Measurements from ENCODE around the gene TMEM151B.

The TMEM151B gene

DNA sequence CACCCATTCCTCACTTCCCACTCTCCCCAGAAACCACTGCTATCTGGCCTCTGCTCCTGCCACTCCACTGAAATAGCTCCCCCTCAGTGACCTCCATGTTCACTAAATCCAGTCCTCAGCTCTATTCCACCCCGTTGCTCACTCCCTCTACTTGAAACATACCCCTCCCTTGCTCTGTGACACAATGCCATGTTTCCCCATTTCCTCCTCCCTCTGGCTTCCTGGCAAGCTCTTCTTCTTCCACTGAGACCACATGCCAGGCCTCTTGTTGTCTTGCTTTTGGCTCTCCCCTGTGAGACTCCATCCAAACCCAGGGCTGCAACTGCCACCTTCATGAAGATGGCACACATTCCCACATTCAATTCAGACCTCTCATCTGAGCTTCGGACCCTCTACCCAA is 13.9 kb downstream of the TMEM151B start:
- H3K9me3 ChIP-seq (ENCODE audit: control insufficient read depth, low read depth, low read length) = no peaks in the 10 kb centered on the region
- no peak overlapping the region for H3K27ac ChIP-seq (ENCODE audit: low read length)
- no peak overlapping the region for H3K9ac ChIP-seq (ENCODE audit: low read length)
- no peaks in the 10 kb centered on the region for H3K4me1 ChIP-seq (ENCODE audit: control insufficient read depth, low read depth, low read length)
- peaks cover 30% of the 10 kb centered on the region for H3K27me3 ChIP-seq (ENCODE audit: control insufficient read depth, insufficient read depth, low read length)
- H3K36me3 ChIP-seq (ENCODE audit: control insufficient read depth, low read depth, low read length) = no peaks in the 10 kb centered on the region
- no peak overlapping the region for H3K4me3 ChIP-seq (ENCODE audit: low read length)

GRCh38 chr6:44284867-44285266 is 14.6 kb downstream of the TMEM151B start:
- H3K9me3 ChIP-seq (ENCODE audit: control insufficient read depth, low read depth, low read length) = no peaks in the 10 kb centered on the region
- no peak overlapping the region for H3K27ac ChIP-seq (ENCODE audit: low read length)
- no peaks in the 10 kb centered on the region for H3K4me1 ChIP-seq (ENCODE audit: control insufficient read depth, low read depth, low read length)
- no peak overlapping the region for H3K4me3 ChIP-seq (ENCODE audit: low read length)
- H3K9ac ChIP-seq (ENCODE audit: low read length) = no peak overlapping the region
- no peaks in the 10 kb centered on the region for H3K36me3 ChIP-seq (ENCODE audit: control insufficient read depth, low read depth, low read length)
- H3K27me3 ChIP-seq (ENCODE audit: control insufficient read depth, insufficient read depth, low read length) = peaks cover 30% of the 10 kb centered on the region

GRCh38 chr6:44285552-44286284 is 15.5 kb downstream of the TMEM151B start:
- H3K4me1 ChIP-seq (ENCODE audit: control insufficient read depth, low read depth, low read length) = no peaks in the 10 kb centered on the region
- H3K4me3 ChIP-seq (ENCODE audit: low read length) = no peak overlapping the region
- H3K9ac ChIP-seq (ENCODE audit: low read length) = no peak overlapping the region
- H3K27me3 ChIP-seq (ENCODE audit: control insufficient read depth, insufficient read depth, low read length) = peaks cover 34% of the 10 kb centered on the region
- no peak overlapping the region for H3K27ac ChIP-seq (ENCODE audit: low read length)
- H3K36me3 ChIP-seq (ENCODE audit: control insufficient read depth, low read depth, low read length) = no peaks in the 10 kb centered on the region
- H3K9me3 ChIP-seq (ENCODE audit: control insufficient read depth, low read depth, low read length) = no peaks in the 10 kb centered on the region

DNA sequence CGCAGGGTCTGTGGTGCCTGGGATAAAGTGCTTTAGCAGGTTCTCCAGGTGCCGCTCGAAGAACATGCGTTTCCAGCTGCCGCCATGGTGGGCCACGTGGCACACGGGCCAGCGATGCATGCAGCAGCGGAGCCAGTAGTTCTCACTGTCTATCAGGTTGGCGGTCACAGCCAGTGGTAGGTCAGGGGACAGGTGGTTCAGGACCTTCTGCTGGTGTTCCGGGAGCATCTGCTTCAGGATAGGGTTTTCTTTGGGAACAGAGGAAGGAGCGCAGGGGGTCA is 16.0 kb downstream of the TMEM151B start:
- no peaks in the 10 kb centered on the region for H3K36me3 ChIP-seq (ENCODE audit: control insufficient read depth, low read depth, low read length)
- no peaks in the 10 kb centered on the region for H3K4me1 ChIP-seq (ENCODE audit: control insufficient read depth, low read depth, low read length)
- no peaks in the 10 kb centered on the region for H3K9me3 ChIP-seq (ENCODE audit: control insufficient read depth, low read depth, low read length)
- no peak overlapping the region for H3K27ac ChIP-seq (ENCODE audit: low read length)
- peaks cover 34% of the 10 kb centered on the region for H3K27me3 ChIP-seq (ENCODE audit: control insufficient read depth, insufficient read depth, low read length)
- H3K9ac ChIP-seq (ENCODE audit: low read length) = no peak overlapping the region
- no peak overlapping the region for H3K4me3 ChIP-seq (ENCODE audit: low read length)

GRCh38 chr6:44286747-44287146 is 16.5 kb downstream of the TMEM151B start:
- Histone ChIP-seq H3K27me3 (ENCODE audit: control insufficient read depth, insufficient read depth, low read length) (peaks cover 34% of the 10 kb centered on the region), H3K9ac (ENCODE audit: low read length) (no peak overlapping the region)

DNA sequence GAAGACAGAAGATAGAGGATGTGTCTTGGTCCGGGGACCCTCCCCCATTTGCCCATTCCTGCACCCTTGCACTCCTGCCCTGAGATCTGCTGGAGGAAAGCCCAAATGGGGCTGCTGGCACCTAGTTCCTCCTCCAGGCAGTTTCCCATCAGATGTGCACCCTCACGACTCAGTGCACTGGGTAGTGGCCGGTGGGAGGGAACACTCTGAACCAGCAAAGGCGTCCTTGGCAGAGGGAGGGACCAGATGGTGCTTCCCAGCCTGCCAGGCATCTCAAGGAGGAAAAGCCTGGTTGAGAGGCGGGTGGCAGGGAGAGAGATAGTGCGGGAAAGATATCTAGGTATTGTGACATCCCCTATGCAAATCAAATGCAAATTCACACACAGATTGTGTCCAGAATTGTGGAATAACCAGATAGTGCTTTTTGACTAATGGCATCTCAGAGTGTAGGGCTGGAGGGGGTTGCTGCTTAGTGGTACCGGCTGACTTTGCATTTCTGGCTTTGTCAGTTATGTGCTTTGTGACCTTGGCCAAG is 19.5 kb downstream of the TMEM151B start:
- Histone ChIP-seq H3K4me3 (ENCODE audit: low read length) (no peak overlapping the region), H3K9ac (ENCODE audit: low read length) (no peak overlapping the region), H3K9me3 (ENCODE audit: control insufficient read depth, low read depth, low read length) (no peaks in the 10 kb centered on the region), H3K27ac (ENCODE audit: low read length) (no peak overlapping the region), H3K27me3 (ENCODE audit: control insufficient read depth, insufficient read depth, low read length) (peaks cover 35% of the 10 kb centered on the region), H3K36me3 (ENCODE audit: control insufficient read depth, low read depth, low read length) (no peaks in the 10 kb centered on the region), H3K4me1 (ENCODE audit: control insufficient read depth, low read depth, low read length) (no peaks in the 10 kb centered on the region)

More at GRCh38 chr6:44286747-44287146, 16.5 kb downstream of the TMEM151B start:
- H3K9me3 ChIP-seq (ENCODE audit: control insufficient read depth, low read depth, low read length) = no peaks in the 10 kb centered on the region
- H3K4me3 ChIP-seq (ENCODE audit: low read length) = no peak overlapping the region
- no peaks in the 10 kb centered on the region for H3K36me3 ChIP-seq (ENCODE audit: control insufficient read depth, low read depth, low read length)
- H3K27ac ChIP-seq (ENCODE audit: low read length) = no peak overlapping the region
- H3K4me1 ChIP-seq (ENCODE audit: control insufficient read depth, low read depth, low read length) = no peaks in the 10 kb centered on the region

DNA sequence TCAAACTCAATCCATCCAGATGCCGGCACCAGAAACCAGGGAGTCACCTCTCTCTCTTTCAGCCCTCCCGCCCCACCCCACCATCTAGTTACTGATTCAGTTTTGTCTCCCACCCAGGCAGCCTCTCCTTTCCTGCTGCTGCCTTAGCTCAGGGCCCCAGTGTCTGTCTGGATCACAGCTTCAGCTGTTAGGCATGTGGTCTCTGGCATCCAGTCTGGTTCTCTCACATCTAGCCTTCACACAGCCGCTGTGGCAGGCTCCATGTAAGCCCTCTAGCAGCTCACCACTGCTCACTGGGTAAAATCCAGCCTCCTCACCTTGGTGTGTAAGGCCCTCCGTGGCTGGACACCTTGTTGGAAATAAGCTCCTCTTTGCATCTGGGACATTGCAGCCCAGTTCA is 21.6 kb downstream of the TMEM151B start:
- Histone ChIP-seq H3K36me3 (ENCODE audit: control insufficient read depth, low read depth, low read length) (no peaks in the 10 kb centered on the region), H3K9me3 (ENCODE audit: control insufficient read depth, low read depth, low read length) (no peaks in the 10 kb centered on the region), H3K4me1 (ENCODE audit: control insufficient read depth, low read depth, low read length) (no peaks in the 10 kb centered on the region), H3K9ac (ENCODE audit: low read length) (no peak overlapping the region), H3K4me3 (ENCODE audit: low read length) (no peak overlapping the region), H3K27me3 (ENCODE audit: control insufficient read depth, insufficient read depth, low read length) (peaks cover 46% of the 10 kb centered on the region), H3K27ac (ENCODE audit: low read length) (no peak overlapping the region)

DNA sequence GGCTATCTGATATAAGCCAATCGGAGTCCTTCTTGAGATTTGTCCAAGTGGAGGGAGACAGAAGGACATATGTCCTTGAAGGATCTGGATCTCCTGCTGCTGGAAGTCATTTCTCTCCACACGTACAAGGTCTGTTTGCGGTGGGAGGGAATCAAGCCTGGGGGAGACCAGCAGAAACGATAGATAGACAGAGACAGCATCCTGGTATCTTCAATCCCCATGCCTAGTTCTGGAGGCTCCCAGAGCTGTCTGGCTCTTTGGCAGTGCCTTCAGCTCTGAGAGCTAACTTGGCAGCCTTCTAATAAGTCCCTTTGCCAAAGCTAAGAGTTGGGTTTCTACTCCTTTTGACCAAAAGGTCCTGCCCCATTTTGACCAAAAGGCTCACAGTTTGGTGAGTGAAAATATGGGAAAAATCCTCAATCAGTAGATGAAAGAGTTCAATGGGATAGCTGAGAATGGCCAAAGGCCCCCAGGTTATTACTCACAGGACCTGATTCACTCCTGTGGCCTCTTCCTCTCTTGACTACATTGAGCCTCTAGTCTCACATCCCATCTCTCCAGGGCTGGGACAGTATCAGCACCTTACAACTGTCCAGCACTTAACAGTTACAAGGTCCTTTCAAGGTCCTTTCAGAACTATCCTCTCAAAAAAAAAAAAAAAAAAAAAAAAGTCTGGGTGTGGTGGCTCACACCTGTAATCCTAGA is 22.6 kb downstream of the TMEM151B start:
- no peaks in the 10 kb centered on the region for H3K36me3 ChIP-seq (ENCODE audit: control insufficient read depth, low read depth, low read length)
- H3K27ac ChIP-seq (ENCODE audit: low read length) = no peak overlapping the region
- H3K4me3 ChIP-seq (ENCODE audit: low read length) = no peak overlapping the region
- H3K9ac ChIP-seq (ENCODE audit: low read length) = no peak overlapping the region
- H3K4me1 ChIP-seq (ENCODE audit: control insufficient read depth, low read depth, low read length) = peaks cover under 1% of the 10 kb centered on the region
- no peaks in the 10 kb centered on the region for H3K9me3 ChIP-seq (ENCODE audit: control insufficient read depth, low read depth, low read length)
- H3K27me3 ChIP-seq (ENCODE audit: control insufficient read depth, insufficient read depth, low read length) = peaks cover 48% of the 10 kb centered on the region

DNA sequence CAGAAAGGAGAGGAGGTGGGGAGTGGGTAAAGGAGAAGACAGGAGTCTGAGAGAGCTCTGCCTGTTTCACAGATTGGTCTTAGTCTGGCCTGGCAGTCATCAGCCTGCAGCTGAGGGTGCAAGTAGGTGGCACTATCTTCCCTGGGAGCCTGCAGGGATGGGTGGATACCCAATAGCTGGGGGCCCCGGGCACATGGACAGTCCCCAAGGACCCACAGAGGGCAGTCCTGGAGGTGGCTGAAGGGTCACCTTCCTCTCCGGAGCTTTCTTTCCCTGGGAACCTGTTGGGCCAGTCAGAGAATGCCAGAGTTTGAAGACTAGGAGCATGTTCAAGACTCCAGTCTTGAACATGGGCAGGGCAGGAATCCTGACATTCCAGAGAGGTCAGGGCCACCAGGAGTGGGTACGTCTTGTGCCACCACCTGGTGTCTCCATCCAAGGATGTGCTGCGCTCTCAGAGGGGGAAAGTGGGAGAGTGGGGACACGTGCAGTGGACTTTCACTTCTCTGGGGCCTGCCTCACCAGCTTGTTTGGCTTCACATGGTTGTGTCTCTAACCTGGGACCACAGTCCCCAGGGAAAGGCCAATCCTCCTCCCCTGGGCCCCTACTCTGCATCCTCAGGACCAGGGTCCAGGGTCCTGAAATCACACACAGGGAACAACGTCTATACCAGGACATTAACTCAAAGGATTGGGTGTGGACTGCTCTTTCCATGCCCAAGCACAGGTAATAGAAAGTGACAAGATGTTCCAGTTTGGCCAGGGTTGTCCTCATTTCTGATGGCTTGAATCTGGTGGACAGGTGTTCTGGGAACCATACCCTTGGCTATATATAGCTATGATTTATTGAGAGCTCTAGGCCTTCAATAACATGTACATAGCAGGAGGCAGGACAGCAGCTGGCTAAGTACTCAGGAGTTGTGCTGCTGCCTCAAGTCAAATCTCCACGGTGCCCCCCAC is 24.9 kb downstream of the TMEM151B start:
- Histone ChIP-seq H3K4me1 (ENCODE audit: control insufficient read depth, low read depth, low read length) (peaks cover 6% of the 10 kb centered on the region), H3K9ac (ENCODE audit: low read length) (no peak overlapping the region), H3K9me3 (ENCODE audit: control insufficient read depth, low read depth, low read length) (no peaks in the 10 kb centered on the region), H3K4me3 (ENCODE audit: low read length) (no peak overlapping the region), H3K27me3 (ENCODE audit: control insufficient read depth, insufficient read depth, low read length) (peaks cover 50% of the 10 kb centered on the region), H3K36me3 (ENCODE audit: control insufficient read depth, low read depth, low read length) (peaks cover under 1% of the 10 kb centered on the region), H3K27ac (ENCODE audit: low read length) (no peak overlapping the region)

GRCh38 chr6:44297063-44298038 is 27.1 kb downstream of the TMEM151B start:
- H3K27ac ChIP-seq (ENCODE audit: low read length) = no peak overlapping the region
- H3K9ac ChIP-seq (ENCODE audit: low read length) = peak overlapping the region; percentile 59
- H3K4me3 ChIP-seq (ENCODE audit: low read length) = peak overlapping the region; percentile 74
- peaks cover 6% of the 10 kb centered on the region for H3K4me1 ChIP-seq (ENCODE audit: control insufficient read depth, low read depth, low read length)
- no peaks in the 10 kb centered on the region for H3K9me3 ChIP-seq (ENCODE audit: control insufficient read depth, low read depth, low read length)
- H3K27me3 ChIP-seq (ENCODE audit: control insufficient read depth, insufficient read depth, low read length) = peaks cover 42% of the 10 kb centered on the region
- peaks cover 23% of the 10 kb centered on the region for H3K36me3 ChIP-seq (ENCODE audit: control insufficient read depth, low read depth, low read length)

All from iPS-18a (cell line).